BE2C (cell line): ENCODE data around the gene EPHB2.

ENCODE experiments used
- DNase-seq: peaks from one replicate; pipeline ENCODE4 v3.0.0-alpha.2; 2020
- H3K27me3 ChIP-seq: fragments of 250-450 bp; sonication (Bioruptor Pico); 2 replicates; pipeline ENCODE4 v1.5.1; 2020; ENCODE audit warnings: mild to moderate bottlenecking
- H3K36me3 ChIP-seq: fragments of 250-450 bp; sonication (Bioruptor Pico); 2 replicates; pipeline ENCODE4 v1.5.1; 2020; ENCODE audit warnings: mild to moderate bottlenecking
- H3K4me1 ChIP-seq: fragments of 250-450 bp; sonication (Bioruptor Pico); 2 replicates; pipeline ENCODE4 v1.5.1; 2020
- H3K4me3 ChIP-seq: 2 replicates; pipeline ENCODE4 v1.5.1; 2011; ENCODE audit warnings: low read depth, low read length
- H3K9me3 ChIP-seq: fragments of 250-450 bp; sonication (Bioruptor Pico); 2 replicates; pipeline ENCODE4 v1.5.1; 2020
- CTCF ChIP-seq: IDR thresholded peaks from 2 replicates; pipeline ENCODE4 v1.5.1; 2012; ENCODE audit warnings: mild to moderate bottlenecking, low read depth, low read length

Gene EPHB2

GRCh38 chr1:22921452-22922126, 210.9 kb downstream of the EPHB2 start:
- DNase-seq, result no peak
- H3K36me3 ChIP-seq, result no peaks in the 10 kb centered on the region
- H3K27me3 ChIP-seq, result no peaks in the 10 kb centered on the region
- H3K9me3 ChIP-seq, result no peaks in the 10 kb centered on the region
- no peak for TF ChIP-seq CTCF
- no peaks in the 10 kb centered on the region for H3K4me1 ChIP-seq
- H3K4me3 ChIP-seq, result no peak overlapping the region

GRCh38 chr1:22922640-22923039, 212.0 kb downstream of the EPHB2 start:
- H3K9me3 ChIP-seq, result no peaks in the 10 kb centered on the region
- DNase-seq, result no peak
- no peak for TF ChIP-seq CTCF
- no peaks in the 10 kb centered on the region for H3K4me1 ChIP-seq
- no peaks in the 10 kb centered on the region for H3K27me3 ChIP-seq
- no peak overlapping the region for H3K4me3 ChIP-seq
- H3K36me3 ChIP-seq, result no peaks in the 10 kb centered on the region

- H3K4me3 ChIP-seq, result no peak overlapping the region
- no peaks in the 10 kb centered on the region for H3K27me3 ChIP-seq
- no peaks in the 10 kb centered on the region for H3K9me3 ChIP-seq
- no peaks in the 10 kb centered on the region for H3K36me3 ChIP-seq
- no peak for DNase-seq
- no peak for TF ChIP-seq CTCF
- H3K4me1 ChIP-seq, result no peaks in the 10 kb centered on the region
Measured at GRCh38 chr1:22925111-22925510, 214.5 kb downstream of the EPHB2 start.

GRCh38 chr1:22930240-22930912, 219.7 kb downstream of the EPHB2 start:
- peak; percentile 66 for TF ChIP-seq CTCF
- DNase-seq, result peak; percentile 72

GRCh38 chr1:22932803-22933470, 222.3 kb downstream of the EPHB2 start:
- TF ChIP-seq CTCF, result no peak
- Histone ChIP-seq H3K36me3 (no peaks in the 10 kb centered on the region), H3K27me3 (no peaks in the 10 kb centered on the region), H3K9me3 (no peaks in the 10 kb centered on the region), H3K4me1 (no peaks in the 10 kb centered on the region), H3K4me3 (no peak overlapping the region)
- DNase-seq, result no peak

More at GRCh38 chr1:22930240-22930912, 219.7 kb downstream of the EPHB2 start:
- no peaks in the 10 kb centered on the region for H3K36me3 ChIP-seq
- no peaks in the 10 kb centered on the region for H3K27me3 ChIP-seq
- H3K4me1 ChIP-seq, result no peaks in the 10 kb centered on the region
- no peaks in the 10 kb centered on the region for H3K9me3 ChIP-seq
- H3K4me3 ChIP-seq, result no peak overlapping the region

- TF ChIP-seq CTCF, result no peak
- no peaks in the 10 kb centered on the region for H3K9me3 ChIP-seq
- H3K4me1 ChIP-seq, result no peaks in the 10 kb centered on the region
- no peaks in the 10 kb centered on the region for H3K27me3 ChIP-seq
- no peak overlapping the region for H3K4me3 ChIP-seq
- H3K36me3 ChIP-seq, result no peaks in the 10 kb centered on the region
- no peak for DNase-seq
Measured at GRCh38 chr1:22935433-22935832, 224.8 kb downstream of the EPHB2 start.
